Spleen (tissue), 7 donors: ENCODE measurements around the gene OTUD7B.

Experiments
- CTCF ChIP-seq, 11 experiments: fragments of 200-600 bp in 7 of 11; fragments of 450-650 bp in 4 of 11; sonication (generic) in 4 of 11; IDR thresholded peaks in 8 of 11; conservative IDR thresholded peaks in 3 of 11; 1 replicate in 7 of 11; 2 replicates in 4 of 11; pipeline versions ENCODE4 v1.4.0 to v1.8.0; 2016 to 2021; ENCODE audit warnings: antibody characterized with exemption in 11 of 11, inconsistent platforms in 4 of 11, mild to moderate bottlenecking in 1 of 11
- POLR2A ChIP-seq, 3 donors: fragments of 450-650 bp; IDR thresholded peaks; one replicate each; pipeline ENCODE4 v1.5.1; 2017; ENCODE audit warnings: antibody characterized with exemption in 3 of 3, mild to moderate bottlenecking in 1 of 3
- donor health status: DM: no; HTN: no; CAD: no; lungs with moderate emphysema.
- donor health status: DM: no; HTN: no; CAD: no.
- donor health status: DM: no; HTN: no; CAD: no.

DNA sequence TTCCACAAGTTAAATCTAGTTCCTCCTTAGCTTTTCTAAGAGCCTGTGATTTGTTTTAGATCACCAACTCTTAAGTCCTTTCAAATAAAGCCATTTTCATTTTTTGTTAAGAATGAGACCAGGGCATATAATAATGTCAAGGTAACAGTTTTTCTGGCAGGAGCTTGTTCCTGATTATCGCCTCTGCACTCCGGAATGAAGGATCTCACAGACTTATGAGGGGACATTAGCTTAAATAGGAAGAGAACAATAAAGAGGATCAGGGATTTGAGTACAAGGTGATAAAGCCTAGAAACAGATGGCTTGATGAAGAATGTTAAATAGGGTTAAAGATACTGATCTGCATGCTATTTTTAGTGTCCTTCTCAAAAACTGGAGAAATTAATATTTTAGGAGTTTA is 13.6 kb upstream of the OTUD7B start:
- TF ChIP-seq POLR2A (IDR thresholded peaks at IDR 0.05): no peak
- TF ChIP-seq CTCF (IDR thresholded peaks at IDR 0.05 in 8 of 11, conservative IDR thresholded peaks at IDR 0.05 in 3 of 11): no peak
